ENCODE data around the gene CLASRP. TPM values are rescaled to one million over a fixed set of nuclear protein-coding genes. Genes with fewer than 3 reads are reported as not detected.

The CLASRP gene
- polyA plus RNA-seq, 1 donor (not counting 4 experiments of a cell fraction or from before 2014, with no cell fraction given): 21.4 TPM

DNA sequence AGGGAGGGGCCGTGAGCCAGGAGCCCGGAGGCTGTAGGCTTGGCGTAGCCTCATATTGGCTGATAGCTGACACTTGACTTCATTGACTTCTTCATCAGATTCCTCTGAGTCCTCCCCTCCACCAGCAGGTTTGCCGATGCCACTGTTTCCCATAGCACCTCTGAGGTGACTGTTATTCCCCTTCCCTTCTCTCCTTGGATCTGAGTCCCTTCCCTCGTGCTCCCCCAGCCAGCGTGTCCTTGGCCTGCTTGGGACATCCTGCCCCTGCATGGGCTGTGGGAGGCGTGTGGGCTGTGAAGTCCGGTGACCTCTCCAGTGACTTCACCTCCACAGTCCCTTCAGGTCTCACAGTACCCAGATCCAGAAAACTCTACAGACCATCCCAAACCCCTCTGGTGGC lies 63.0 kb downstream of the CLASRP start:
- peaks cover 33% of the 10 kb centered on the region for H3K4me1 ChIP-seq (ENCODE audit: control insufficient read depth, extremely low read depth, insufficient read depth, low read length)
- no peak for FAIRE-seq

DNA sequence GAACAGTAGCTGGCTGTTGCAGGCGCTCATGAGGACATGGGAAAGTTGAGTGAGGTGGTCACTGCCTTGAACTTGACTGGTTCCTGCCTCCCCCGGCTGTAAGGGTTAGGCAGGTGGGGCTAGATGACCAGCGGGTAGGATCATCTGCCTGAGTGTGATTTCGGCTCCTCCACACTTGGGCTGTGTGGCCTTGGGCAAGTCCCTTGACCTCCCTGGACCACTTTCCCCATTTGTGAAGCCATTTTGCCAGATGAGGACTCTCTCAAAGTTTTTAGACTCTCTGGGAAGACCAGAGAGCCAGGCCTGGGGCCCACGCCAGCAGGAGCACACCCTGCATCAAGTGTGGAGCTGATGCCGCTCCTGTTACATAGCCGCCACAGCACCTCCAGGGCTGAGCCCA lies 63.6 kb downstream of the CLASRP start:
- Histone ChIP-seq H3K79me2 (ENCODE audit: control insufficient read depth, insufficient read depth, low read length) (peaks cover 89% of the 10 kb centered on the region), H4K20me1 (ENCODE audit: control insufficient read depth, extremely low read depth, insufficient read depth, low read length) (peaks cover 22% of the 10 kb centered on the region), H2AFZ (ENCODE audit: control insufficient read depth, low read length) (no peak overlapping the region), H3K27ac (ENCODE audit: control insufficient read depth, insufficient read depth, low read length) (no peak overlapping the region), H3K9ac (ENCODE audit: control insufficient read depth, extremely low read depth, insufficient read depth, low read length) (no peak overlapping the region), H3K4me2 (ENCODE audit: control insufficient read depth, extremely low read depth, insufficient read depth, low read depth, low read length) (no peak overlapping the region), H3K9me3 (ENCODE audit: control insufficient read depth, low read depth, low read length) (no peaks in the 10 kb centered on the region), H3K36me3 (ENCODE audit: control insufficient read depth in 2 of 2, extremely low read depth in 1 of 2, insufficient read depth in 2 of 2, low read length in 2 of 2) (peaks cover 2% of the 10 kb centered on the region in 2 experiments), H3K4me3 (ENCODE audit: control insufficient read depth in 2 of 3, extremely low read depth in 1 of 3, insufficient read depth in 2 of 3, low read depth in 1 of 3, low read length in 3 of 3) (no peak overlapping the region), H3K9me1 (ENCODE audit: control insufficient read depth, extremely low read depth, insufficient read depth, low read length) (peaks cover 6% of the 10 kb centered on the region), H3K27me3 (ENCODE audit: control insufficient read depth, extremely low read depth, insufficient read depth, low read length) (no peaks in the 10 kb centered on the region), H3K4me1 (ENCODE audit: control insufficient read depth, extremely low read depth, insufficient read depth, low read length) (peaks cover 32% of the 10 kb centered on the region)
- DNase-seq (ENCODE audit: low read depth, low spot score) (no peak), FAIRE-seq (no peak)
- TF ChIP-seq, protein P1, sequence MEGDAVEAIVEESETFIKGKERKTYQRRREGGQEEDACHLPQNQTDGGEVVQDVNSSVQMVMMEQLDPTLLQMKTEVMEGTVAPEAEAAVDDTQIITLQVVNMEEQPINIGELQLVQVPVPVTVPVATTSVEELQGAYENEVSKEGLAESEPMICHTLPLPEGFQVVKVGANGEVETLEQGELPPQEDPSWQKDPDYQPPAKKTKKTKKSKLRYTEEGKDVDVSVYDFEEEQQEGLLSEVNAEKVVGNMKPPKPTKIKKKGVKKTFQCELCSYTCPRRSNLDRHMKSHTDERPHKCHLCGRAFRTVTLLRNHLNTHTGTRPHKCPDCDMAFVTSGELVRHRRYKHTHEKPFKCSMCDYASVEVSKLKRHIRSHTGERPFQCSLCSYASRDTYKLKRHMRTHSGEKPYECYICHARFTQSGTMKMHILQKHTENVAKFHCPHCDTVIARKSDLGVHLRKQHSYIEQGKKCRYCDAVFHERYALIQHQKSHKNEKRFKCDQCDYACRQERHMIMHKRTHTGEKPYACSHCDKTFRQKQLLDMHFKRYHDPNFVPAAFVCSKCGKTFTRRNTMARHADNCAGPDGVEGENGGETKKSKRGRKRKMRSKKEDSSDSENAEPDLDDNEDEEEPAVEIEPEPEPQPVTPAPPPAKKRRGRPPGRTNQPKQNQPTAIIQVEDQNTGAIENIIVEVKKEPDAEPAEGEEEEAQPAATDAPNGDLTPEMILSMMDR (optimal IDR thresholded peaks at IDR 0.05 in 1 of 3, IDR thresholded peaks at IDR 0.05 in 1 of 3, conservative IDR thresholded peaks at IDR 0.05 in 1 of 3; ENCODE audit: extremely low read depth in 1 of 3, insufficient read depth in 2 of 3, low read length in 3 of 3): no peak
- TF ChIP-seq EZH2 (IDR thresholded peaks at IDR 0.05; ENCODE audit: low read length): no peak
- dilution Hi-C loops (cut with MboI; ENCODE audit: extremely low pct_ligation_motif_present, low sequenced_read_pairs): no loop called here

More for the DNA sequence above, 63.0 kb downstream of the CLASRP start:
- peaks cover 2% of the 10 kb centered on the region in 2 experiments for H3K36me3 ChIP-seq (ENCODE audit: control insufficient read depth in 2 of 2, extremely low read depth in 1 of 2, insufficient read depth in 2 of 2, low read length in 2 of 2)
- peaks cover 91% of the 10 kb centered on the region for H3K79me2 ChIP-seq (ENCODE audit: control insufficient read depth, insufficient read depth, low read length)
- H3K9ac ChIP-seq (ENCODE audit: control insufficient read depth, extremely low read depth, insufficient read depth, low read length): no peak overlapping the region
- no peaks in the 10 kb centered on the region for H3K9me3 ChIP-seq (ENCODE audit: control insufficient read depth, low read depth, low read length)
- H2AFZ ChIP-seq (ENCODE audit: control insufficient read depth, low read length): no peak overlapping the region
- H3K4me3 ChIP-seq (ENCODE audit: control insufficient read depth in 2 of 3, extremely low read depth in 1 of 3, insufficient read depth in 2 of 3, low read depth in 1 of 3, low read length in 3 of 3): no peak overlapping the region
- DNase-seq (ENCODE audit: low read depth, low spot score): no peak
- no peaks in the 10 kb centered on the region for H3K27me3 ChIP-seq (ENCODE audit: control insufficient read depth, extremely low read depth, insufficient read depth, low read length)
- peaks cover 22% of the 10 kb centered on the region for H4K20me1 ChIP-seq (ENCODE audit: control insufficient read depth, extremely low read depth, insufficient read depth, low read length)
- dilution Hi-C loops (cut with MboI; ENCODE audit: extremely low pct_ligation_motif_present, low sequenced_read_pairs): no loop called here
- no peak overlapping the region for H3K4me2 ChIP-seq (ENCODE audit: control insufficient read depth, extremely low read depth, insufficient read depth, low read depth, low read length)
- peaks cover 6% of the 10 kb centered on the region for H3K9me1 ChIP-seq (ENCODE audit: control insufficient read depth, extremely low read depth, insufficient read depth, low read length)
- TF ChIP-seq EZH2 (IDR thresholded peaks at IDR 0.05; ENCODE audit: low read length): no peak
- TF ChIP-seq, protein P1 (optimal IDR thresholded peaks at IDR 0.05 in 1 of 3, IDR thresholded peaks at IDR 0.05 in 1 of 3, conservative IDR thresholded peaks at IDR 0.05 in 1 of 3; ENCODE audit: extremely low read depth in 1 of 3, insufficient read depth in 2 of 3, low read length in 3 of 3): no peak
- H3K27ac ChIP-seq (ENCODE audit: control insufficient read depth, insufficient read depth, low read length): no peak overlapping the region
